HK-2 (cell line): ENCODE data around the gene MLXIP.
A peak's percentile ranks its signal among the peaks of the same experiment; 100 is the strongest.

ENCODE experiments used
- DNase-seq: peaks from one replicate; pipeline ENCODE4 v3.0.0-alpha.2; 2018; ENCODE audit not compliant: unreplicated experiment

MLXIP gene

DNA sequence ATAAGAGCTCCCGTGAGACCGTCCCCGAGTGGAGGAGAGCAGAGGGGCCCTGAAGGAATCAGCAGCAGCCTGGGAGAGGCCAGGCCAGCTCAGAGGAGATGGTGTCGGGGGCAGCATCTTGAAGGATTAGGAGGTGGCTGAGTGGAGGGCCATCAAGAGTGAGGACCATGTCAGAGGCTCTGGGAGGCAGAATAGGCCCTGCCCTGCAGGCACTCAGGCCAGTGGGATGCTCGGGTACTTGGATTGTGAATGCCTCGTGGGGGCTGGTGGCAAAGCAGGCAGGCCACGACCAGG lies 47.7 kb downstream of the MLXIP start:
- DNase-seq, result no peak

- DNase-seq, result no peak
These were observed 48.4 kb downstream of the MLXIP start for GRCh38 chr12:122126713-122127597.

GRCh38 chr12:122127839-122128238 lies 49.3 kb downstream of the MLXIP start:
- DNase-seq, result no peak

DNA sequence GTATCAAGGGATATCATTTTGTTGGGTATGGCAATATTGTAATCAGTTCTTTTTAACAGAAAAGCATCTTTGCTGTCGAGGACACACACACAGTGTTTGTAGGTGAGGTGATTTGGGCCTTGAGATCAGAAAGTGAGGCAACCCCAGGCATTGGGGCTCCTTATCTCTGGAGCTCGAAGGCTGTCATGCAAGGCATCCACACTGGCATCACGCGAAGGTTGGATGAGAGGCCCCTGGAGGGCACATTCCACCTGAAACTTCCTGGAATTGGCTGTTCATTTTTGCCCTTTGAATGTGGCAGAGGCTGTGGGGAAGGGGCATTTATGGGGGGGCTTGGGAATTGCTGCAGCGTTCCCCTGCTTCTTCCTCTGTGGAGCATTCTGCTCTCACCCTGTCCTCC lies 49.9 kb downstream of the MLXIP start:
- DNase-seq, result no peak

GRCh38 chr12:122129131-122129530 lies 50.6 kb downstream of the MLXIP start:
- no peak for DNase-seq

DNA sequence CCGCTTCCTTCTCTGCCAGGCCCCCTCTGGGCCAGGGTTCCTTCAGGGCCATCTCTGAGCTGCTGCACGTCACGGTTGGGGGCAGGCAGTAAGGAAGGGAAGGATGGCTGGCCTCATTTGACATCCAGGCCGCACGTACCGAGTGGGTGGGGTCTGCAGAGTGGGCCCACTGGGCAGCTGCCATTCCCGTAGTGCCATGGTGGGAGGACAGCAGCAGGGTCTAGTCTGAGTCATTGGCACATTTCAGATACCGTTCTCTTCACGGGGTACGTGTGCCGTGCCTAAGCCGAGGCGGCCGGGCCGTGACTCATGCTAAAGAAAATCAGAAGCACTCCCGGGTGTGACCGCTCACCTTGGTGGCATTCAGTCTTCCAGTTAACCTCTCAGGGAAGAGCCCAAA lies 51.6 kb downstream of the MLXIP start:
- DNase-seq, result peak; percentile 79

DNA sequence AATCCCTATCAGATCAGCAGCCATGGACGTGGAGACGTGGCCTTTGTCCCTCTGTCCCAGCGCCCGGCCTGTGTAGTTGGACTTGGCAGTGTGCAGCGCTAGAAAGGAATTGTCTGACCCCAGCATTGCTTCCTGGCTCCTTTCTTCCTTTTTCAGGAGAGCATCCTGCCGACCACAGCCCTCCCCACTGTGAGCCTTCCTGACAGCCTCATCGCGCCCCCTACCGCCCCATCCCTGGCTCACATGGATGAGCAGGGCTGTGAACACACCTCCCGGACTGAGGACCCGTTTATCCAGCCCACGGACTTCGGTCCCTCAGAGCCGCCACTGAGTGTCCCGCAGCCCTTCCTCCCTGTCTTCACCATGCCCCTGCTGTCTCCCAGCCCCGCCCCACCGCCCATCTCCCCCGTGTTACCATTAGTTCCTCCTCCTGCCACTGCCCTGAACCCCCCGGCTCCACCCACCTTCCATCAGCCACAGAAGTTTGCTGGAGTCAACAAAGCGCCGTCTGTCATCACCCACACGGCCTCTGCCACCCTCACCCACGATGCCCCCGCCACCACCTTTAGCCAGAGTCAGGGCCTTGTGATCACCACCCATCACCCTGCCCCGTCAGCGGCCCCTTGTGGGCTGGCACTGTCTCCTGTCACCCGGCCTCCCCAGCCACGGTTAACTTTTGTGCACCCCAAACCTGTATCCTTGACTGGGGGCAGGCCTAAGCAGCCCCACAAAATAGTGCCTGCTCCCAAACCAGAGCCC lies 54.8 kb downstream of the MLXIP start:
- DNase-seq, result no peak

DNA sequence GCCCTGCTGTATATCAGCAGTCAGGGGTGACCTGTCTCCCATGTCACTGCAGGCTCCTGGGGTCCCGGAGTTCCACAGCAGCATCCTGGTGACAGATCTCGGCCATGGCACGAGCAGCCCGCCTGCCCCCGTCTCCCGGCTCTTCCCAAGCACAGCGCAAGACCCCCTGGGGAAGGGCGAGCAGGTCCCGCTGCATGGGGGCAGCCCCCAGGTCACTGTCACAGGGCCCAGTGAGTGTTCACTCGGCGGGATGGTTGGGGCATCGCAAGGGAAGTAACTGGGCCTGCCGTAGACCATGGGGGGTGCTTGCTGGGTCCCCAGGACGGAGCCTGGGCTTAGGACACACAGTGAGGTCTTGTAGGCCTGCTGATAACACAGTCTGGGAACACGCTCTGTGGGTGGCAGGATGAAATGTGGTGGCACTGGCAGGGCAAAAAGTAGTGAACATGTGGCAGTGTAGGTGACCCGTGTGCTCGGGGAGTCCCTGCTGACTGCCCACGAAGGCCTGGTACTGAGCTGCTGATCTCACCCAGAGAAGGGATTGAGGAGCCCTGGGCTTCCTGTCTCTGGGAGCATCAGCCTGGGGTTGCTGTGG lies 57.0 kb downstream of the MLXIP start:
- DNase-seq, result no peak

- DNase-seq, result no peak
These were observed 58.7 kb downstream of the MLXIP start for GRCh38 chr12:122137229-122137628.

GRCh38 chr12:122137681-122138080 lies 59.1 kb downstream of the MLXIP start:
- DNase-seq, result no peak

GRCh38 chr12:122138181-122138580 lies 59.6 kb downstream of the MLXIP start:
- no peak for DNase-seq

GRCh38 chr12:122138616-122139015 lies 60.1 kb downstream of the MLXIP start:
- DNase-seq, result no peak

GRCh38 chr12:122139266-122139665 lies 60.7 kb downstream of the MLXIP start:
- no peak for DNase-seq

DNA sequence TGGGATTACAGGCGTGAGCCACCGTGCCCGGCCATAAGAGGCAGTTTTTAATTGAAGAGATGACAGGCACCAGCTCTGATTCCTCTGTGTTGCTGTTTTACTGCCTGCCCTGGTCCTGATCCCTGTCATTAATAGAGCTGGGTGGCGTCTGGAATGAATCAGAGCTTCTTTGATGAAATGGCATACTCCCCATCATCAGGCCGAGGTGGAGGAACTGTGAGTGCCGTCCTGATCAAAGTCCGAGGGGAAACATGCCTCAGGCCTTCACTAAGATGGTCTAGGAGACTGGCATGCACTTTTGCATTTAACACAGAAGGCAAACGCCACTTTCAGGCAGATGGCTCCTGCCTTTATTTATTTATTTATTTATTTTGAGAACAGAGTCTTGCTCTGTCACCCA lies 61.4 kb downstream of the MLXIP start:
- DNase-seq, result no peak

DNA sequence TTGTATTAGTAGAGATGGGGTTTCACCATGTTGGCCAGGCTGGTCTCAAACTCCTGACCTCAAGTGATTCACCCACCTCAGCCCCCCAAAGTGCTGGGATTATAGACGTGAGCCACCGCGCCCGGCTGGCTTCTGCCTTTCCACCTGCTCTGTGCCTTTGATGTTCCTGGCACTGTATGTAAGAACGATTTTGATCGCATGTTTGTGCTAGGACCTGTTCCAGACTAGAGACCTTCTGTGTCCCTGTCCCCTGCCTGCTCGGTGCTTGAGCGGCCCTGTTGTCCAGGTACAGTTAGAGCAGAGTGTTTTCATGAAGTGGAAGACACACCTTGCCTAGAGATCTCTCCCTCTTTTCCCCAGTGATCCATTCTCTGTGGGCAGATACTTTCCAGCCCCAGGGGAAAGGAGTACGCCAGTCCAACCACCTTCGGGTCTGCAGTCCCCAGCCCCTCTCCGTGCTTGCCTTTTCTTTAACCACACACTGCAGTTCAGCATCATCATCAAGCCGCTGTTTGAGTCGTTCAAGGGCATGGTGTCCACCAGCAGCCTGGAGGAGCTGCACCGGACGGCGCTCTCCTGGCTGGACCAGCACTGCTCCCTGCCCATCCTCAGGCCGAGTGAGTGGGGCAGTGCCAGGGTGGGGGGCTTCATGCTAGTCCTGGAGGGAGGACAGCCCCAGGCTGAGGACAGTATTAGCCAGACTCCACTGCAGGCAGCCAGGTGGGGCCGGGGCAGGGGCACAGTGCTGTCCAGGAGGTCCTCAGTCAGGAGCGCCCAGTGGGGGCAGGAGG lies 62.1 kb downstream of the MLXIP start:
- no peak for DNase-seq

GRCh38 chr12:122141911-122142725 lies 63.6 kb downstream of the MLXIP start:
- DNase-seq, result no peak

DNA sequence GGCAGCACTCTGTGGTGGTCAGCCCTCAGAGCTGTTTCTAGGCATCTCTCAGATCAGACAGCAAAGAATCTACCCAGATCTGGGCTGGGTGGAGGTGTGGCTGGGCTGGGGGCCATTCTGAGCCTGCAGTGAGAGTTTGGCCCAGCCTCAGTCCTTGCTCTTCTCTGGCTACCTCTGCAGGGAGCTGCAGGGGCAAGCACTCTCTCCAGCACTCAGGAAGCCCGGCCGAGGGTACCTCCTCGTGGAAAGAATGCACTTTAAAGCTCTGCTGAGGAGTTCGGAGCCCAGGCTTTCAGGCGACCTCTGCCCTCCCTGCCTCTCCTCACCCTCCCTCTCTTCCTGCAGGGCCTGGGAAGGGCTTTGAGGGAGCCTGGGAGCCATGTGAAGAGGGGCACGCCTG lies 64.3 kb downstream of the MLXIP start:
- no peak for DNase-seq

DNA sequence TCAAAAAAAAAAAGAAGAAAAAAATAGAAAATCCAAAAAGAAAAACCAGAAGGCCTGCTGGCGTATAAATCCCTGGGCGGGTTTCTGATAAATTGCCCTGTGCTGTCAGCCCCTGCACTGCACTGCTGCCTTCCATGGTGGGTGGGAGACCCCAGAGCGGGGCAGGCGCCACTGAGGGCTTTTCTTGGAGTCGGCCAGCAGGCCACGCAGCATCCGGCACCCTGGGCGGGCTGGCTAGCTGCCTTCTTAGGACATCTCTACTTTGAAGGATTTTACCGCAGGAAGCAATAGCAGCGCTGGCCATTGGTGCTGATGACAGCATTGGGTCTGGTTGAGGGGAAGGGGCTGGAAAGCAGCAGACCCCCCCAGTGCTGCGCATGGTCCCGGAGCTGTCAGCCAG lies 66.3 kb downstream of the MLXIP start:
- DNase-seq, result no peak

GRCh38 chr12:122145505-122146330 lies 67.2 kb downstream of the MLXIP start:
- DNase-seq, result no peak

GRCh38 chr12:122147514-122148290 lies 69.1 kb downstream of the MLXIP start:
- no peak for DNase-seq
